ENCODE results near the gene LRRC15.

LRRC15 gene

DNA sequence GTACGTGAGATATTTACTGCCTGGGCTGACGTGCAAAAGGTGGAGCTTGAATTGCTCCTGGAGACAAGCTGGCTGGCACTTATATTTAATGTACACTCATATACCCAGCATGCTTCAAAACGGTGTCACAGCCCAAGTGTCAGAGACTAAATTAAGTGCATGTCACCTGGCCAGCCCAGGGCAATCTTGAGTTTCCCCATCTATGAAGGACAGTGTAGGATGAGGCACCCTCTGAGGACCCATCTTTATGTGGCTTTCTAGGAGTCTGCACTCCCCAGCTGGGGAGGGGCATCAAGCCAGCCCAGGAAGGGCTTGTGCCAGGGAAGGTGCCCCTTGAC lies 5.3 kb downstream of the LRRC15 start:
- no peak for DNase-seq (ENCODE audit: low spot score)

DNA sequence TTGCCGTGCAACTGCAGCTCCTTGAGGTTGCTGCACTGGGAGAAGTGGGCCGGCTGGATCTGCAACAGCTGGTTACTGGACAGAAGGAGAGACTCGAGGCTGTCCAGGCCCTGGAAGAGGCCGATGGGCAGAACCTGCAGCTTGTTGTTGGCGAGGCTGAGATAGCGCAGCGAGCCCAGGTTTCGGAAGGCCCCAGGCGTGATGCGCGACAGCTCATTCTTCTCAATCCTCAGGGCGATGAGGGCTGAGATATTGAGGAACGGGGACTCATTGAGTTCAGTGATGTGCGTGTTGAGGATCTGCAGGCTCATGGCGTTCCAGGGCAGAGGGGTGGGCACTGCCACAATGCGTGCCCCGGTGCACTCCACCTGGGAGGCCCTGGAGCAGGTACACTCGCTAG lies 9.0 kb downstream of the LRRC15 start:
- no peak for DNase-seq (ENCODE audit: low spot score)

DNA sequence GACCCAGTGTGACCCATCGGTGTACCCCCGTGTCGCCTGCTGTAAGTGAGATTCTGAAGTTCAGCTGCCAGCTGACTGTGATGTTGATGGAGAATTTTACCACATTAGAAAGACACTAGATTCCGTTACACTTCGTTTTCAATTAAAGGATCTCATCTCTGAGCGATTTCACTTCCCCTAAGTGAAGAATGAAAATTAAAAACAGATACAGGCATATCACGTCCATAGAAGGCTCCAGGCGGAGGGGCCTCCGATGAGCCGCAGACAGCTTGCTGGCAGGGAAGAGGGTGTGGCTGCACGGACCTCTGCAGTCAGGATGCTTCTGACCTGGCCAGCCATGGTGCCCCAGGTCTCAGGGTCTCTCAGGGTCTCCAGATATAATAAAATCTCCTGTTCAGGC lies 11.9 kb downstream of the LRRC15 start:
- no peak for DNase-seq (ENCODE audit: low spot score)

DNA sequence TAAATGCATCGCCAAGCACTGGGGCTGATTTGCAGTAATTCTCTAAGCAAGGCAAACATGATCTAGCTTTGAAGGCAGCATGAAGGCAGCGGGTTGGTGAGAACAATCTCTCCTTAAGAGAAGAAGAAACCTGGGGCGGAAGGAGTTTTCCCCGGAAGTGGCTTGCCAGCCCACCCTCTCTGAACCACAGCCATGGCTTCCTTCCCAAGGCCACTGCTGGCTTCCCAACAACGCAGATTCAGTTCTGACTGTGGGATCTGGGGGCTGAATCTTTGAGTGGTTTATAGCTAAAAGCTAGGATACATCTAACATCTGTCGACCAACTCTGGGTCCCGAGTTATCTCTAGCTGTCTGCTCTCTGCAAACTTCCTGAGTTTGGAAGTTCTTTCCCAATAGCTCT lies 14.2 kb downstream of the LRRC15 start:
- DNase-seq (ENCODE audit: low spot score) = no peak

DNA sequence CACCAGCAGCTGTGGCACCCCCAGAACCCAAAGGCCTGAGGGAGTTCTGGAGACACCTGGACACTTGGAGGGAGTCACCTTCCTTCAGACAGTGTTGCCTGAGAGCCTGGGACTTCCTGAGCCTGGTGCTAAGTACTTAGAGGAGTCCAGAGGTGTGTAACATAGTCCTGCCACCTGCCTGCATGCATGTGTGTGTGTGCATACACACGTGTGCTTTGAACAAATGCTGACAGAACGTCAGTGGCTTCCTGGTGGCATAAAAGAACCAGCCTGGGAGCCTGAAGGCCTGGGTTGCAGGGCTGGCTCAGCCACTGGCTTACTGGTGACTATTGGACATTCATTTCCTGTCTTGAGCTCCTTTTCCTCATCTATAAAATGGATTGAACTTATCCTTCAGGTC lies 15.2 kb downstream of the LRRC15 start:
- DNase-seq (ENCODE audit: low spot score) = no peak

DNA sequence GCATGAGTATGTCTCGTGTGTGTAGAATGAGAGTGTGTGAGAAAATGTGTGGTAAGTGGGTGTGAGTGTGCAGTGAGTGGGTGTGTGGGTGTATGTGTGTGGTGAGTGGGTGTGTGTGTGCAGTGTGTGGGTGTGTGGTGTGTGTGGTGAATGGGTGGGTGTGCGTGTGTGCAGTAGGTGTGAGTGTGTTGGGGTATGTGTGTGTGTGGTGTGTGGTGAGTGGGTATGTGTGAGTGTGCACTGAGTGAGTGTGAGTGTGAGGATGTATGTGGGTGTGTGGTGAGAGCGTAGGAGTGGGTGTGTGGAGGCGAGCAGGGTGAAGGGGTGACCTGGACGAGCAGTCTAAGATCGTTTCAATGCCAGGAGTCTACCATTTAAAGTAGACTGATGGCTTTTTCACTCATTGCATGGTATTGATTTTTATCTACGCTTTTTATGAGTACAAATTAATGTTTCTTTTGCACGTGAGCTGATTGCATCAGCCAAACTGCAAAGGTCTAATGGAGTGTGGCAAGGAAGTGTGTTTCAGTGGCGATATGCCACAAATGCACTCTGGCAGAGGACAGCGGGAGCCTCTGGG lies 16.8 kb downstream of the LRRC15 start:
- no peak for DNase-seq (ENCODE audit: low spot score)

DNA sequence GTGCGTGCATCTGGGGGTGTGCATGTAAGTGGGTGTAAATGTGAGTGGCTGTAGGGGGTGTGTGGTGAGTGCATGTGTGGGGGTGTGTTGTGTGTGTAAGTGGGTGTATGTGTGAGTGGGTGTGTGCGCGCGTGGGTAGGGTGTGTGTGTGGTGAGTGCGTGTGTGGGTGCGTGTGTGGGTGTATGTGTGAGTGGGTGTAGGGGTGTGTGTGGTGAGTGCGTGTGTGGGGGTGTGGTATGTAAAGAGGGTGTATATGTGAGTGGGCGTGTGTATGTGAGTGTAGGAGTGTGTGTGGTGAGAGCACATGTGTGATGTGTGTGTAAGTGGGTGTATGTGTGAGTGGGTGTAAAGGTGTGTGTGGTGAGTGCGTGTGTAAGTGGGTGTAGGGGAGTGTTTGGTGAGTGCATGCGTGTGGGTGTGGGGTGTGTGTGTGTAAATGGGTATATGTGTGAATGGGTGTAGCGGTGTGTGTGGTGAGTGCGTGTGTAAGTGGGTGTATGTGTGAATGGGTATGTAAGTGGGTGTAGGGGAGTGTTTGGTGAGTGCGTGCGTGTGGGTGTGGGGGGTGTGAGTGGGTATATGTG lies 17.5 kb downstream of the LRRC15 start:
- no peak for DNase-seq (ENCODE audit: low spot score)

DNA sequence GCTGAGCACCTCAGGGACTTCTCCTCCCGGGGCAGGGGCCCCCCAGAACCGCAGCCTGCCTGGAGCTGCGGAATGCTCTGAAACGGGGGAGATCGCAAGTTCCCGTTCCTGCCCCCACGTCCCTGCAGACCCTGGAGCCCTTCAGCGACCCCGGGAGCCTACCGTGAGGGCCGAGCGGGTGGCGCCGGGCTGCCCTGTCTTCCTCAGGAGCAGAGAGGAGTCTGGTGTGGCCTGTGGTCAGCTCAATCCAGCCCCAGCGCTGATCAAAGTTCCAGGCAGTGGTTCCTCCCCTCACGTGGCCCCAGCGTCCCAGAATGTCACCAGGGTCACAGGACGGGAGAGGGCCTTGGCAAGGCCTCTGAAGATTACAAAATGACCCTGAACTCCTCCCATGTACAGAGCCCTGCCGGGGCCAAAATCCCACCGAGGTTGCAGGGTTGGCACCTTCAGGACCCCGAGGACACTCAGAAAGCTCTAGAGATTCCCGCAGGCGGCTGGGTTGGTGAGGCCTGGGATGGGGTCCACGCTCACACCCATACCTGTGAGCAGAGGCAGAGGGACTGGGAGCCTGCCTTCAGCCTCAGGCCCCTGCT lies 18.4 kb downstream of the LRRC15 start, which contains the start of gene CPN2:
Gene CPN2 (minus strand): TSS at position 249 of the 593 bp plus-strand sequence. CDS start 8,626 bp downstream, outside the sequence.
- DNase-seq (ENCODE audit: low spot score) = no peak

DNA sequence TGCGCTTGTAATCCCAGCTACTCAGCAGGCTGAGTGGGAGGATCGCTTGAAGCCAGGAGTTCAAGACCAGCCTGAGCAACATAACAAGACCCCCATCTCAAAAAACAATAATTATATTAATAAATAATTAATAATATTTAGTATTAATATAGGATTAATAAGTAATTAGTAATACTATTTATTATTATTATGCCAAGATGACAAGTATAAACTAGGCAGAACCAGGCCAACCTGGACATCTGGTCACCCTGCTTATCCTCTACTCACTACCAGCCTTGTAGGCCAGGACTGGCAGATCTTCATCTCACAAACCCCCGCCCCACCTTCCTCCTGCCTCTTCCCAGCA lies 18.8 kb downstream of the LRRC15 start:
- no peak for DNase-seq (ENCODE audit: low spot score)

DNA sequence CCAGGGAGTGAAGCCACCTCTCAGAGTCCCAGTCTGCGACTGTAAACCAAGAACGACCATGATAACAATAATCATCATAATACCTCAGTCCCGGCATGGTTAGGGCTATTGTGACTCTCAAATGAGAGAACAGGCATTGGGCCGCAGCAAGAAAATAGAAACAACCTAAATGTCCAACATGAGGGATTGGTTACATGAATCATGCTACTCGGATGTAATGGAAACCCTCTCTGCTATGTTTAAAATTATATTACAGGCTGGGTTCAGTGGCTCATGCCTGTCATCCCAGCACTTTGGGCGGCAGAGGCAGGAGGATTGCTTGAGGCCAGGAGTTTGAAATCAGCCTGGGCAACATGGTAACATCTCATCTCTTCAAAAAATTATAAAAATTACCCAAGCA lies 21.2 kb downstream of the LRRC15 start:
- DNase-seq (ENCODE audit: low spot score) = no peak

DNA sequence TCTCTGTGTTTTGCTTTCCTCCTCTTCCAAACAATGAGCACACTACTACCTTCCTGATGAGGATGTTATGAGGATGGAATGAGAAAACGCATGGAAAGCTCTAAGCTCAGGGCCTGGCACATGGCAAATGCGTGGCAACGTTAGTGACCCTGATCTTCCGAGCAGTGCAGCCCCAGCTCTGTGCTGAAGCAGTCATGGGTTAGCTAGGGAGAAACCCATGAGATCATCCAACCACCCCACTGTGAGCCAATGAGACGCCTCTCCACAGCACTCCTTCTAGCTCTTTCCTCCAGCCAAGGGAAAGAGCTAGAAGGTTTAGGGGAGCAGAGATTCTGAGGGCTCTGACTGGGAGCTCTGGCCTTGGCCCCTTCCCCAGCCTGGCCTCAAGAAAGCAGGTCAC lies 22.9 kb downstream of the LRRC15 start:
- DNase-seq (ENCODE audit: low spot score) = no peak

DNA sequence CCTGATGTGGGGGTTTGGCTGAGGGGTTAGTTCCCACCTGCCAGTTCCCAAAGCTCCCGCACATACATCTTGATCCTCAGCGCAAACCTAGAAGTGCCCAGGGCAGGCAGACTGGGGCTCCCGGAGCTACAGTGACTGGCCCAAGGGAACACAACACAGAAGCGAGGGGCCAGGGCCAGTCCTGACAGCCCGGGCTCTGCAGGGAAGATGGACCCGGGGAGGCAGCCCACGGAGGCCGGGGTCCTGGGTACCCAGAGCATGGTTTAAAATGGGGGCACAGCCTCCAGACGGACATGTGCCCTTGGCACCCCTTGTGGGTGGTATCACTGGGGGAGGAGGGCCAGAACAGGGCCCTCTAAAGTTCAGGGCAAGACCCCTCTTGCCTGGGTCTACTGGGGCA lies 23.5 kb downstream of the LRRC15 start:
- DNase-seq (ENCODE audit: low spot score) = no peak

DNA sequence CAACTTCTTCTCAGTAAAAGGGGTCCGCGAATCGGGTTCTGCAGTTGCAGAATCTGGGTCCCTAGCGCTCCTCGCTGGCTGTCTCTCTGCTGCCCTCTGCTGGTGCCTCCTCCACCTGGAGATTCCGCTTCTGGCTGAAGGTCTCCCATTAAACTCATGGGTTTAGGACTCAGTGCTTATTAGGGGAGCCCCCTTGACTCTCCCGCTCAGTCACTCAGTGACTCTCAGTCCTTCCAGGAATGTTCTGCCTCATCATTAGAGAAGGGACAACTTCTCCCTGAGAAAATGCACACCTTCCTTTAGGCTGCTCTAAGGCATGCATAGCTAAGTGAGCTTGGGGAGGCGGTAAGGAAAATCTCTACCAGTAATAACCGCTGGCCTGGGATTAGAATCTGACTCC lies 25.5 kb downstream of the LRRC15 start:
- DNase-seq (ENCODE audit: low spot score) = peak; percentile 63

DNA sequence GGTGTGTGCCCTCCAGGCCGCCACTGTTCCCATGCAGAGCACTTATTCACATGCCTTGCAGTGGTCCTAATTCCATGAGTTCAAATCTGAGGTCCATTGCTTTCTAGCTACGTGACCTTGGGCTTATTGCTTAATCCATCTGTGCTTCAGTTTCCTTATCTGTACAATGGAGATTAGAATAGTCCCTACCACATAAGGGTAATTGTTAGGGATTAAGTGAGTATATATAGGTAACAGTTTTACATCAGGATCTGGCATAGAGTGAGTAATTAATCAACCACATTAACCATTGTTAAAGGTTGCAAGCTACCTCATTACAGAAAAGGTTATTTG lies 26.0 kb downstream of the LRRC15 start:
- no peak for DNase-seq (ENCODE audit: low spot score)

DNA sequence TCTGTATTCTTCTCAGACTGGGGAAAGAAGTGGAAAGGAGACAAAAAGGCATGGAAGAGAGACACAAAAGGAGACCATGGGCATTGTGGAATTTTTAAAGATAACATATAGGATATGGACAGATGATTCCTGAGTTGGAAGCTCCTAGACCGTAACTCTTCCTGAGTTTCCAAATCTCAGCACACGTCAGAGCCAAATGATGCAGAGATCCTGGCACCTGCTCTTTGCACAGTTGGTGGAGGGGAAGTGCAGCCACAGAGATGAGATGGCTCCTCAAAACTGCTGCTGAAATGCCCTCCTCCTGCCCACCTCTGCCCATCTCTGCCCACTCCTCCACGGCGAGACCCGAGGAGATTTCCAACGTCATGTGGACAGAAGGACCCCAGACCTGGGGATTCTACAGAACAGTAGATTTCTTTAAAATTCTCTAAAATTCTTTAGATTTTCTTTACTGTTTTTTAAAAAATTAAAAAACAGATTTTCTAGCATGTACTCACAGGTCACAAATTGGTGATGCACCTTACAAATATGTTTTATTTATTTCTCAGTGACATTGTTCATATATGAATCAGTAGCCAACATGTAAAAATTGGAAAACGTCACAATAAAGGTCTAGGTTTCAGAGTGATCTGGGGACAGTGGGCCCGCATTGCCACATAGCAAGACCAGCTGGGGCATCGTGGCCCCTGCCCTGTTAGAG lies 26.5 kb downstream of the LRRC15 start:
- DNase-seq (ENCODE audit: low spot score) = no peak

DNA sequence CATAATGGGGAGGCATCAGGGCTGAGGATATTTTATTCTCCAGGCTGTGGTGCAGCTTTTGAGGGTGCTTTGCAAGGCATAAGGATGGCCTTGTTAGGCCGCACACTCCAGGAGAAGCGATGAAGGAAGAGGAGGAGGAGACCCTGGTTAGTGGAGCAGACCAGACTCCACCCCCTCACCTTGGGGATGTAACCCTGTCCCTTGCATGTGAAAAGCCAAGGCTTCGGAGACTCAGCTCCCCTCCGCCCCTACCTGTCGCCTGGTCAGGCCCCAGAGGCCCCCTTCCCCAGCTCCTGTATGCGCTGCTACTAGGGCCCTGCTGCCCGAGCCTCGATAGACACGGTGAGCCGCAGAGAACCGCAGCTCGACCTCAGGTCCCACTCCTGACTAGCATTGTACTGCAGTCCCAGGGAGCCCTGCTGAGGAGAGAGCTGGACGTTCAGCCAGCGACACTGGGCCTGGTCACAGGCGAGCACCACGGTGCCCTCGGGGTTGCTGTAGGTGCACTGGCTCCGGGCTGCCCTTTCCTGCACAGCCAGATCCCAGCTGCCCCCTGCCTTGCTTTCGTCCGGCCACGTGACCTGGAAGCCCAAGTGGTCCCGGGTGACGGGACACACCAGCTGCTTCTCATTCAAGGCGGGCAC lies 28.7 kb downstream of the LRRC15 start:
- no peak for DNase-seq (ENCODE audit: low spot score)

DNA sequence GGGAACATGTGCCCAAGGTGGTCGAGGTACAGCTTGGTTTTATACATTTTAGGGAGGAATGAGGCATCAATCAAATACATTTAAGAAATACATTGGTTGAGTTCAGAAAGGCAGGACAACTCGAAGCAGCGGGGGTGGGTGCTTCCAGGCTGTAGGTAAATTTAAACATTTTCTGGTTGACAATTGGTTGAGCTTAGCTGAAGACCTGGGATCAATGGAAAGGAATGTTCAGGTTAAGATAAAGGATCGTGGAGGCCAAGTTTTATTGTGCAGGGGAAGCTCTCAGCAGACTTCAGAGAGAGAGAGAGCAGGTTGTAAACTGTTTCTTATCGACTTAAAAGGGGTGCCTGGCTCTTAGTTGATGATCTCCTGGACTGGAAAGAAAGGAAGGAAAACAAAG lies 29.7 kb downstream of the LRRC15 start:
- DNase-seq (ENCODE audit: low spot score) = no peak

DNA sequence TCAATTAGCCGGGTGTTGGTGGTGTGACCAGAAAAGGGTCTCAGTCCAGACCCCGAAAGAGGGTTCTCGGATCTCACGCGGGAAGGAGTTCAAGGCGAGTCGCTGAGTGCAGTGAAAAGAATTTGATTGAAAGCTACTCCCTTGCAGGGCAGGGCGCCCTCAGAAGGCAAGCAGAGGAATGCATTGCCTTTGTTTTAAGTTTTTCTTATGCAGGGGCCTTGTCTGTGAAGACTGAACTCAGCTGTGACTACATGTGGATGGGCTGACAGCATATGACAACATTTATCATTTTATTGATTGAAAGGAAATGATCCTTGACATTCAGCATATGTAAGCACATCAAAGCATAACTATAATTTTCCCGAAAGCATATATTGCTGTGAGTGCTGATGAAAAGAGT lies 30.2 kb downstream of the LRRC15 start:
- DNase-seq (ENCODE audit: low spot score) = no peak

DNA sequence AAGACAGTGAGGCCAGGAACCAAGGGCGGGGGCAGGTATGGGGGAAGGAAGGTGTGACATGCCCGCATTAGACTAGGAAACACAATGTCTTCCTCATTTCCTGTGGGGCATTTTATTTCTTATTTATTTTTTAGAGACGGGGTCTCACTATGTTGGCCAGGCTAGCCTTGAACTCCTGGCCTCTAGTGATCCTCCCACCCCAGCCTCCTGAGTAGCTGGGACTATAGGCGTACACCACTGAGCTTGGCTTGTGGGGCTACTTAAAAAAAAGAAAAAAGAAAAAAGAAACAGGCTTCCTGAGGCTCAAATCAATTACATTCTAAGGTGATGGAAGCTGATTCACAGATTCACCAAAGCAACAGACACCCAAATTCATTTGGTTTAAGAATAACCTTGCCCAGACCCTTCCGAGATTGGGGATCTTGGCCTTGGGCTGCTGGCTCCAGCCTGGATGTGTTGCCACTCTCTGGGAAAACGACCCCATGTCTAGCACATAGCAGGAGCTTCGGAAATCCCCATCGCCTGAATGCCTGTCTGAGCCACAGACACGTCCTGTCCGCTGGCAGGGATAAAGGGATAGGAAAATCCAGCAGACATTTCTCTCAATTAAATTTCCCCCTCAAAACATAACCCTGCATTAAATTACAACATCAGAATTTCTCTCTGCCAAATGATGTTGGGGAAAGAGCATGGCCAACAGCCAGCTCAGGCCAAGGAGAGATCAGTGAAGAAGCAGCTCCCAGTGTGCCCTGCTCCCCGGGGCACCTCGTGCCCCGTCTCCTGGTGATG lies 31.4 kb downstream of the LRRC15 start:
- no peak for DNase-seq (ENCODE audit: low spot score)

DNA sequence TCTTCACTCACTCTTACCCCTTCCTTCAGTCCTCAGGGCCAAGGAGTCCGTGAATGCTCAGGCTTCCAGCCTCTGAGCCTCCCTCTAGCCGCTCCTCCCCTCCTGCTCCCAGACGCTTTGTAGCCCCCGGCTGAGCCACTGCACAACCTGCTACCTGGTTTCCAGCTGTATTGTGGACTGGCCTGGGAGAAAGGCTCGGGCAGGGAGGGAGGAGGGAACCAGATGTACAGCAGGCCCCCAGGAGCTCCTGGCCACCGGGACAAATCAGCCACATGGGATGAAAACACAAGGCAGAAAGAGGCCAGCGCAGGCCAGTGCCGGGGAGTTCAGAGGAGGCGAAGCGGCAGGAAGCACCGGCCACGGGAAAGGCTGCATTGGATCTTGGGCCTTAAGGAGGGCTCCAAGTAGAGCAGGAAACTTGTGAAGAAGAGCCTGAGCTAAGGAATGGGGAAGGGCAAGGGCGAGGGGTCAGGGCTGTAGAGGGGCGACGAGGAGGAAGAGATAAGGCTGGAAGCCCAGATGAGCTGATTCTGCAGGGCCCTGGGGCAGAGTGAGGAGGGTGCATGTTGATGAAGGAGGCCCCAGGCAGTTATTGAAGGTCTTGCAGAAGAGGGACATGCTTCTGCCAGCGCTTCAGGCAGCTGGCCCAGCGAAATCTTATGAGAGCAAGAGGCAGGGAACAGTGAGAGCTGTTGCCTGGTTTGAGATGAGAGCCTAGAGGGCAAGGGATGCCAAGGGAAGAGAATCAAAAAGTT lies 32.8 kb downstream of the LRRC15 start:
- DNase-seq (ENCODE audit: low spot score) = no peak

DNA sequence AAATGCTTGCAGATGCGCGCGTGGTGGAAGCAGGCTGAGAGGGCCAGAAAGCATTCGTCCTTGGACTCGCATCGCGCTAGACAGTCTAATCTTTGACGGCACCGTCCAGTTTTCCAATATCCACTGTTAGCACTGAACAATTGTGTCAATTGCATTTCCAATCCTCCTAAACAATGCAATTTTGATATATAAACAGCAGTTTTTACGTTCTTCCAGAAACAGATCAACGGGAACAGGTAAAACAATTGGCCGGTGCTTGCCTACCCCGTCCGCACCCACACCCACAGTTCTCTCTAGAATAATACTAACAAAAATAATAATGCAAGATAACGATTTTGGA lies 35.6 kb downstream of the LRRC15 start:
- DNase-seq (ENCODE audit: low spot score) = no peak
